Prostate gland (tissue), 2 donors: ENCODE results near the gene ABHD16A. TPM values are rescaled to one million over a fixed set of nuclear protein-coding genes. Genes with fewer than 3 reads are reported as not detected.

ENCODE experiments used
- DNase-seq: peaks from one replicate; pipeline ENCODE4 v3.0.0-alpha.2; 2019; ENCODE audit warnings: low spot score
- H3K27ac ChIP-seq, 2 donors: fragments of 200-600 bp; sonication (generic); 2 replicates each; pipeline ENCODE4 v1.5.1; 2017 to 2019
- H3K27me3 ChIP-seq: fragments of 200-600 bp; sonication (generic); replicated peaks from 2 replicates; pipeline ENCODE4 v1.5.1; 2019; ENCODE audit not compliant: insufficient read depth
- H3K36me3 ChIP-seq, 2 donors: fragments of 200-600 bp; sonication (generic); 1 replicate in 1 of 2; 2 replicates in 1 of 2; pipeline versions ENCODE4 v1.5.1 to v1.8.1; 2017 to 2019
- H3K4me1 ChIP-seq: fragments of 200-600 bp; sonication (generic); replicated peaks from 2 replicates; pipeline ENCODE4 v1.5.1; 2019
- H3K4me3 ChIP-seq, 2 donors: fragments of 200-600 bp; sonication (generic); 2 replicates each; pipeline ENCODE4 v1.5.1; 2017 to 2019
- H3K9me3 ChIP-seq: fragments of 200-600 bp; sonication (generic); 2 replicates; pipeline ENCODE4 v1.5.1; 2017
- POLR2A ChIP-seq: fragments of 450-650 bp; IDR thresholded peaks from one replicate; pipeline ENCODE4 v1.6.1; 2016; ENCODE audit warnings: antibody characterized with exemption, mild to moderate bottlenecking
- POLR2AphosphoS5 ChIP-seq: sonication (generic); formaldehyde crosslinking; IDR thresholded peaks from one replicate; pipeline ENCODE4 v1.6.1; 2017; ENCODE audit warnings: antibody characterized with exemption
- WGBS: methylation state at CpG from one replicate; pipeline ENCODE4 v1.1.5; 2018; 5-methylcytosine and 5-hydroxymethylcytosine counted together
- intact Hi-C: fragments of 100-400 bp; cut with DNase I; formaldehyde crosslinking; loops from one replicate; pipeline ENCODE4 v1.14.2; 2022
- total RNA-seq, 2 donors: library from RNA; depleted of rRNA; stranded (reverse); fragments of >200 nt; gene quantifications; one replicate each; pipeline ENCODE4 v1.1.0, GENCODE V29; 2016
- TF ChIP-seq, protein P1 (sequence below), 4 experiments: fragments of 200-600 bp in 2 of 4; fragments of 450-650 bp in 2 of 4; sonication (generic) in 2 of 4; IDR thresholded peaks; 1 replicate in 3 of 4; 2 replicates in 1 of 4; pipeline ENCODE4 v1.5.1; 2016 to 2019; ENCODE audit warnings: antibody characterized with exemption in 4 of 4, mild to moderate bottlenecking in 2 of 4, moderate library complexity in 2 of 4

ABHD16A gene
- total RNA-seq, 2 donors from 2014 or later = 78.1 to 83.6 TPM

DNA sequence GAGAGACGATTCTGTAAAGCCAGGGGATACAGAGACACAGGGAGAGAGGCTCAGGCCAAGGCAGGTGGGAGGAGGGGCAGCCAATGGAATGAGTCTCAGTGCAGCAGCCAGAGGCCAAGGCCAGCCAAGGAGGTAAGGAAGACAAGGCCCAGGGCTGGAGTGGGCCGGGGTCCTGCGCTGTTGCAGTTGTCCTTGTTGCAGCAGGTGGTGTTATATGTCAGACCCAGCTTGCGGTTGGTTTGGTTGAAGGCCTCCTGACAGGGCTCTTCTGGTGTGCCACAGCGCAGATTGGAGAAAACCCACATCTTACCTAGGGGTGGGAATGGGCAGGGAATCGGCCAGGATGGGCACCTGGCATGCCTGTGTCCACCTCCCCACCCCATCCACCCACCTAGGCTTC lies 15.9 kb upstream of the ABHD16A start:
- Histone ChIP-seq H3K27ac (peak overlapping the region; percentile 64 to 65), H3K36me3 (no peaks in the 10 kb centered on the region), H3K9me3 (no peaks in the 10 kb centered on the region), H3K4me3 (no peak overlapping the region), H3K4me1 (peaks cover 15% of the 10 kb centered on the region), H3K27me3 (no peaks in the 10 kb centered on the region)
- TF ChIP-seq POLR2AphosphoS5 = no peak
- TF ChIP-seq, protein P1, sequence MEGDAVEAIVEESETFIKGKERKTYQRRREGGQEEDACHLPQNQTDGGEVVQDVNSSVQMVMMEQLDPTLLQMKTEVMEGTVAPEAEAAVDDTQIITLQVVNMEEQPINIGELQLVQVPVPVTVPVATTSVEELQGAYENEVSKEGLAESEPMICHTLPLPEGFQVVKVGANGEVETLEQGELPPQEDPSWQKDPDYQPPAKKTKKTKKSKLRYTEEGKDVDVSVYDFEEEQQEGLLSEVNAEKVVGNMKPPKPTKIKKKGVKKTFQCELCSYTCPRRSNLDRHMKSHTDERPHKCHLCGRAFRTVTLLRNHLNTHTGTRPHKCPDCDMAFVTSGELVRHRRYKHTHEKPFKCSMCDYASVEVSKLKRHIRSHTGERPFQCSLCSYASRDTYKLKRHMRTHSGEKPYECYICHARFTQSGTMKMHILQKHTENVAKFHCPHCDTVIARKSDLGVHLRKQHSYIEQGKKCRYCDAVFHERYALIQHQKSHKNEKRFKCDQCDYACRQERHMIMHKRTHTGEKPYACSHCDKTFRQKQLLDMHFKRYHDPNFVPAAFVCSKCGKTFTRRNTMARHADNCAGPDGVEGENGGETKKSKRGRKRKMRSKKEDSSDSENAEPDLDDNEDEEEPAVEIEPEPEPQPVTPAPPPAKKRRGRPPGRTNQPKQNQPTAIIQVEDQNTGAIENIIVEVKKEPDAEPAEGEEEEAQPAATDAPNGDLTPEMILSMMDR (IDR thresholded peaks at IDR 0.05) = no peak
- TF ChIP-seq POLR2A = no peak
- WGBS = 81% methylated on average over 6 of the region's 6 CpGs
- intact Hi-C loops = no loop called here
- no peak for DNase-seq

DNA sequence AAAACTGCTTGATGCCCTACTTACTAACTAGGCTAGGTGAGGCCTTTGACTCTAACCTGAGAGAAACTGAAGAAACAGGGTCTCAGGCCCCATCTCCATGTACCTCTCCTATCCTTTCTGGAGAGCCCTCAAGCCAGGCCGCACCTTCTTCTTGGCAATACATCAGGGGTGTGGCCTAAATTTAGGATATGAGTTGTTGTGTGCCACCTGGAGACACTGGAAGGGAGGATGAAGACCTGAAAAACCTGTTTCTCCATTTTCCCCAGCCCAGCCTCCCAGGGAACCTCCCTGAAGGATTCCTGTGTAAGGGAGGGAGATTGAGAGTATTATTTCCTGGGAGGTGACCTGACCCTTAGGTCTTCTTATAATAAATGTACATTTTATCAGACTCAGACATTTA lies 15.1 kb upstream of the ABHD16A start:
- Histone ChIP-seq H3K4me1 (peaks cover 19% of the 10 kb centered on the region), H3K27me3 (no peaks in the 10 kb centered on the region), H3K36me3 (no peaks in the 10 kb centered on the region), H3K4me3 (no peak overlapping the region), H3K27ac (peak overlapping the region; percentile 64 to 65), H3K9me3 (no peaks in the 10 kb centered on the region)
- intact Hi-C loops = no loop called here
- WGBS = 47% methylated on average over 1 of the region's 1 CpG
- peak; percentile 88 for DNase-seq
- TF ChIP-seq, protein P1 (IDR thresholded peaks at IDR 0.05) = no peak
- TF ChIP-seq POLR2AphosphoS5 (peak; percentile 94), POLR2A (no peak)

DNA sequence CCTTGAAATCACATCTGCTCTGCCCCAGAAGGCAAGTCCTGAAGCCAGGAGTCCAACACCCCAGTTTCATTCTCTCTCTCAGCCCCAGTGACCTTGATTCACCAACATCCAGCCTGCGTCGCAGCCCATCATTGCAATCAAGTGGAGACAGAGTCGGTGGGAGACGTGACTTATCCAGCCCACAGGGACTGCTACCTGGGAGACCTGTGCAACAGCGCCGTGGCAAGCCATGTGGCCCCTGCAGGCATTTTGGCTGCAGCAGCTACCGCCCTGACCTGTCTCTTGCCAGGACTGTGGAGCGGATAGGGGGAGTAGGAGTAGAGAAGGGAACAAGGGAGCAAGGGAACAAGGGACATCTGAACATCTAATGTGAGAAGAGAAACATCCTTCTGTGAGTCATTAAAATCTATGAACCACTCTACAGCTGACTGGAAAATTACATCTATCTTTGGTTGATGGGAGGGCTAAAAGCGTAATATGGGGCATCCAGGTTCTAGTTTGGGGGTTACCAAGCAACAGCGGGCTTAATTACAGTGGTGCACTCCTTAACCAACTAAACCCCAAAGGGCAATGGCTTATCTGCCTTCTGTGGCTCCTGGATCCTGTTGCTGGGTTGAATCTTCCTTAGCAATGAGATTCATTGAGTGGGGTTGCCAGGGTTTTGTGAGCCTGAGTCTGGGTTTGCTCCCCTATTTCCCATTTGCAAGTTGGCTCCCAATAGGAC lies 14.5 kb upstream of the ABHD16A start:
- Histone ChIP-seq H3K27ac (peak overlapping the region; percentile 34 to 65), H3K36me3 (no peaks in the 10 kb centered on the region), H3K27me3 (no peaks in the 10 kb centered on the region), H3K9me3 (no peaks in the 10 kb centered on the region), H3K4me3 (no peak overlapping the region), H3K4me1 (peaks cover 19% of the 10 kb centered on the region)
- intact Hi-C loops = no loop called here
- no peak for TF ChIP-seq POLR2A
- TF ChIP-seq, protein P1 (IDR thresholded peaks at IDR 0.05) = peak in 1 of 4 experiments; percentile 43
- TF ChIP-seq POLR2AphosphoS5 = peak; percentile 23
- no peak for DNase-seq
- WGBS = 62% methylated on average over 10 of the region's 10 CpGs

DNA sequence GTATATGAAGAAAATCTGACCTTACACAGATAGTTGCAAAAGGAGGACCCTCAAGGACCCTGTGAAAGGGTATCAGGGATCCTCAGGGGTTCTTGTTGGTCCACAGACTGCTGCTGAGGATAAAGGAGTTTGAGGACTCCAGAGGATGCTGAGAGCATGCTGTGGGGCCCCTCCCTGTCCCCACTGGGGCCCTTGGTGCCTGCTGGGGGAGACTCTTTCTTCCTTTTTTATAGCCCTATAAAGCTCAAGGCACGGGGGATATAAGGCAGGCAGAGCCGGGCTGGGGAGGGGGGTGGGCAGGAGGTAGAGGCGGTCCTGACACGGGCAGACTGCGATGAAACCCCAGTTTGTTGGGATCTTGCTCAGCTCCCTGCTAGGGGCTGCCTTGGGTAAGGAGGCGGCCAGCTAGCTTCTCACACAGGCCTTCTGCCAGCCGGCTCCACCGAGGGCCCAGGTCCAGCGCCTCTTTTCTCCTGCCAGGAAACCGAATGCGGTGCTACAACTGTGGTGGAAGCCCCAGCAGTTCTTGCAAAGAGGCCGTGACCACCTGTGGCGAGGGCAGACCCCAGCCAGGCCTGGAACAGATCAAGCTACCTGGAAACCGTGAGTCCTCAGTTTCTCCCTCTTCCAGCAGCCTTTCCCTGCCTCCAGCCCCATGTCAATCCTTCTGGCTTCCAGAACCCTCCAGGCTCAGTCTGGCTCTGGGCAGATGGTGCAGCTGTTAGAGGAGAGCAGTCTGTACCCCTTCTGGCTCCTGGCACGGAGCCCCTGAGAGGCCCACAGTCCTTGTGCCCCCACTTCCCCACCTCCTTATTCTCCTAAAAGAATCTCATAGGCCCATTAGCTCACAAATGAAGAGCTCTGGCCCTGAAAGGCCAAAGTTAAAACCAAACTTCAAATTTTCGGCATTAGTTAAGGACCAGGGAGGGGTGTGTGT lies 12.2 kb upstream of the ABHD16A start, which contains the start of gene LY6G6D:
Gene LY6G6D, plus strand, starts transcription at position 327 of the 937 bp plus-strand sequence. Its CDS starts 8 bp downstream, at position 335.
- H3K27me3 ChIP-seq = no peaks in the 10 kb centered on the region
- DNase-seq = no peak
- intact Hi-C loops = no loop called here
- WGBS = 39% methylated on average over 16 of the region's 16 CpGs
- H3K36me3 ChIP-seq = no peaks in the 10 kb centered on the region
- peak within 1 kb of the TSS; percentile 57 to 62 for H3K27ac ChIP-seq
- H3K4me1 ChIP-seq = peaks cover 19% of the 10 kb centered on the region
- TF ChIP-seq POLR2AphosphoS5 = no peak
- no peak for TF ChIP-seq POLR2A
- TF ChIP-seq, protein P1 (IDR thresholded peaks at IDR 0.05) = no peak
- no peak within 1 kb of the TSS for H3K4me3 ChIP-seq
- H3K9me3 ChIP-seq = no peaks in the 10 kb centered on the region
